ENCODE data around the gene ADGRA3. TPM values are rescaled to one million over a fixed set of nuclear protein-coding genes. Genes with fewer than 3 reads are reported as not detected.

The ADGRA3 gene
- total and polyA plus RNA-seq, 2 experiments from 2014 or later = 16.2 to 73.9 TPM

DNA sequence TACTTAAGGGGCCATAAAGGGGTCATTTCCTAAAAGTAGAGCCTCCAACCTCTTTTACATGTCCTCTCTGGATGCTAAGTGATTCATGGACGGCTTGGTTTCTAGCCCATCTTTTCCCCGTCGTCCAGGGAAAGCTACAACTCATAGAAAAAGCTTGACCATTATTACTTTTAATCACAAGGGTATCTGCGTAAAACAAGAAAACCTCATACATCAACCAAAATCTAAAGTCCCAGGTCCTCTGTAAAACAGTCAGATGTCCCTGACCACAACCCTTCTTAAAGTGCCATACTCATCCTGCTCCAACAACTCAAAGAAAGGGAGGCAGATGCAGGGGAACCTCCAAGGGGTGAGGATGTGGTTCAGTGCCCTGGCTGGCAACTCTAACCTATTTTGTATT is 29.6 kb downstream of the ADGRA3 start:
- Histone ChIP-seq H2AFZ (no peak overlapping the region), H3F3A (replicated peaks; ENCODE audit: low read depth) (no peaks in the 10 kb centered on the region), H4K20me1 (replicated peaks; ENCODE audit: insufficient read depth) (peaks cover 22% of the 10 kb centered on the region), H3K27me3 (ENCODE audit: insufficient read depth) (no peaks in the 10 kb centered on the region), H3K4me2 (no peak overlapping the region), H3K79me2 (replicated peaks; ENCODE audit: insufficient read depth) (no peaks in the 10 kb centered on the region; the same call in 1 of the 2 replicates), H3K4me3 (no peak overlapping the region), H3K9me2 (ENCODE audit: insufficient read depth) (no peaks in the 10 kb centered on the region), H3K4me1 (ENCODE audit: insufficient read depth) (peaks cover 31% of the 10 kb centered on the region), H3K36me3 (ENCODE audit: insufficient read depth) (no peaks in the 10 kb centered on the region), H3K27ac (ENCODE audit: low read depth) (no peak overlapping the region)
- TF ChIP-seq ZNF114 (CRISPR knock-in tag; IDR thresholded peaks at IDR 0.05) (no peak), NANOG (IDR thresholded peaks at IDR 0.05; ENCODE audit: borderline replicate concordance) (no peak), EZH2 (IDR thresholded peaks at IDR 0.05; ENCODE audit: low read depth, unreplicated experiment) (no peak), ZNF331 (CRISPR knock-in tag; IDR thresholded peaks at IDR 0.05; ENCODE audit: low read depth) (no peak), EZH2phosphoT487 (IDR thresholded peaks at IDR 0.05; ENCODE audit: unreplicated experiment) (no peak), POLR2AphosphoS5 (IDR thresholded peaks at IDR 0.05; ENCODE audit: low read depth) (no peak), CREB1 (CRISPR knock-in tag; IDR thresholded peaks at IDR 0.05; ENCODE audit: low read depth) (no peak), JUNB (IDR thresholded peaks at IDR 0.05; ENCODE audit: unreplicated experiment) (no peak), STAT1 (IDR thresholded peaks at IDR 0.05; ENCODE audit: unreplicated experiment) (no peak)
- TF ChIP-seq, protein P1, sequence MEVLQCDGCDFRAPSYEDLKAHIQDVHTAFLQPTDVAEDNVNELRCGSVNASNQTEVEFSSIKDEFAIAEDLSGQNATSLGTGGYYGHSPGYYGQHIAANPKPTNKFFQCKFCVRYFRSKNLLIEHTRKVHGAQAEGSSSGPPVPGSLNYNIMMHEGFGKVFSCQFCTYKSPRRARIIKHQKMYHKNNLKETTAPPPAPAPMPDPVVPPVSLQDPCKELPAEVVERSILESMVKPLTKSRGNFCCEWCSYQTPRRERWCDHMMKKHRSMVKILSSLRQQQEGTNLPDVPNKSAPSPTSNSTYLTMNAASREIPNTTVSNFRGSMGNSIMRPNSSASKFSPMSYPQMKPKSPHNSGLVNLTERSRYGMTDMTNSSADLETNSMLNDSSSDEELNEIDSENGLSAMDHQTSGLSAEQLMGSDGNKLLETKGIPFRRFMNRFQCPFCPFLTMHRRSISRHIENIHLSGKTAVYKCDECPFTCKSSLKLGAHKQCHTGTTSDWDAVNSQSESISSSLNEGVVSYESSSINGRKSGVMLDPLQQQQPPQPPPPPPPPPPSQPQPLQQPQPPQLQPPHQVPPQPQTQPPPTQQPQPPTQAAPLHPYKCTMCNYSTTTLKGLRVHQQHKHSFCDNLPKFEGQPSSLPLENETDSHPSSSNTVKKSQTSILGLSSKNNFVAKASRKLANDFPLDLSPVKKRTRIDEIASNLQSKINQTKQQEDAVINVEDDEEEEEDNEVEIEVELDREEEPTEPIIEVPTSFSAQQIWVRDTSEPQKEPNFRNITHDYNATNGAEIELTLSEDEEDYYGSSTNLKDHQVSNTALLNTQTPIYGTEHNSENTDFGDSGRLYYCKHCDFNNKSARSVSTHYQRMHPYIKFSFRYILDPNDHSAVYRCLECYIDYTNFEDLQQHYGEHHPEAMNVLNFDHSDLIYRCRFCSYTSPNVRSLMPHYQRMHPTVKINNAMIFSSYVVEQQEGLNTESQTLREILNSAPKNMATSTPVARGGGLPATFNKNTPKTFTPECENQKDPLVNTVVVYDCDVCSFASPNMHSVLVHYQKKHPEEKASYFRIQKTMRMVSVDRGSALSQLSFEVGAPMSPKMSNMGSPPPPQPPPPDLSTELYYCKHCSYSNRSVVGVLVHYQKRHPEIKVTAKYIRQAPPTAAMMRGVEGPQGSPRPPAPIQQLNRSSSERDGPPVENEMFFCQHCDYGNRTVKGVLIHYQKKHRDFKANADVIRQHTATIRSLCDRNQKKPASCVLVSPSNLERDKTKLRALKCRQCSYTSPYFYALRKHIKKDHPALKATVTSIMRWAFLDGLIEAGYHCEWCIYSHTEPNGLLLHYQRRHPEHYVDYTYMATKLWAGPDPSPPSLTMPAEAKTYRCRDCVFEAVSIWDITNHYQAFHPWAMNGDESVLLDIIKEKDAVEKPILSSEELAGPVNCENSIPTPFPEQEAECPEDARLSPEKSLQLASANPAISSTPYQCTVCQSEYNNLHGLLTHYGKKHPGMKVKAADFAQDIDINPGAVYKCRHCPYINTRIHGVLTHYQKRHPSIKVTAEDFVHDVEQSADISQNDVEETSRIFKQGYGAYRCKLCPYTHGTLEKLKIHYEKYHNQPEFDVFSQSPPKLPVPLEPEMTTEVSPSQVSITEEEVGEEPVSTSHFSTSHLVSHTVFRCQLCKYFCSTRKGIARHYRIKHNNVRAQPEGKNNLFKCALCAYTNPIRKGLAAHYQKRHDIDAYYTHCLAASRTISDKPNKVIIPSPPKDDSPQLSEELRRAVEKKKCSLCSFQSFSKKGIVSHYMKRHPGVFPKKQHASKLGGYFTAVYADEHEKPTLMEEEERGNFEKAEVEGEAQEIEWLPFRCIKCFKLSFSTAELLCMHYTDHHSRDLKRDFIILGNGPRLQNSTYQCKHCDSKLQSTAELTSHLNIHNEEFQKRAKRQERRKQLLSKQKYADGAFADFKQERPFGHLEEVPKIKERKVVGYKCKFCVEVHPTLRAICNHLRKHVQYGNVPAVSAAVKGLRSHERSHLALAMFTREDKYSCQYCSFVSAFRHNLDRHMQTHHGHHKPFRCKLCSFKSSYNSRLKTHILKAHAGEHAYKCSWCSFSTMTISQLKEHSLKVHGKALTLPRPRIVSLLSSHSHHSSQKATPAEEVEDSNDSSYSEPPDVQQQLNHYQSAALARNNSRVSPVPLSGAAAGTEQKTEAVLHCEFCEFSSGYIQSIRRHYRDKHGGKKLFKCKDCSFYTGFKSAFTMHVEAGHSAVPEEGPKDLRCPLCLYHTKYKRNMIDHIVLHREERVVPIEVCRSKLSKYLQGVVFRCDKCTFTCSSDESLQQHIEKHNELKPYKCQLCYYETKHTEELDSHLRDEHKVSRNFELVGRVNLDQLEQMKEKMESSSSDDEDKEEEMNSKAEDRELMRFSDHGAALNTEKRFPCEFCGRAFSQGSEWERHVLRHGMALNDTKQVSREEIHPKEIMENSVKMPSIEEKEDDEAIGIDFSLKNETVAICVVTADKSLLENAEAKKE (CRISPR knock-in tag; IDR thresholded peaks at IDR 0.05) = no peak
- TF ChIP-seq, protein P2, sequence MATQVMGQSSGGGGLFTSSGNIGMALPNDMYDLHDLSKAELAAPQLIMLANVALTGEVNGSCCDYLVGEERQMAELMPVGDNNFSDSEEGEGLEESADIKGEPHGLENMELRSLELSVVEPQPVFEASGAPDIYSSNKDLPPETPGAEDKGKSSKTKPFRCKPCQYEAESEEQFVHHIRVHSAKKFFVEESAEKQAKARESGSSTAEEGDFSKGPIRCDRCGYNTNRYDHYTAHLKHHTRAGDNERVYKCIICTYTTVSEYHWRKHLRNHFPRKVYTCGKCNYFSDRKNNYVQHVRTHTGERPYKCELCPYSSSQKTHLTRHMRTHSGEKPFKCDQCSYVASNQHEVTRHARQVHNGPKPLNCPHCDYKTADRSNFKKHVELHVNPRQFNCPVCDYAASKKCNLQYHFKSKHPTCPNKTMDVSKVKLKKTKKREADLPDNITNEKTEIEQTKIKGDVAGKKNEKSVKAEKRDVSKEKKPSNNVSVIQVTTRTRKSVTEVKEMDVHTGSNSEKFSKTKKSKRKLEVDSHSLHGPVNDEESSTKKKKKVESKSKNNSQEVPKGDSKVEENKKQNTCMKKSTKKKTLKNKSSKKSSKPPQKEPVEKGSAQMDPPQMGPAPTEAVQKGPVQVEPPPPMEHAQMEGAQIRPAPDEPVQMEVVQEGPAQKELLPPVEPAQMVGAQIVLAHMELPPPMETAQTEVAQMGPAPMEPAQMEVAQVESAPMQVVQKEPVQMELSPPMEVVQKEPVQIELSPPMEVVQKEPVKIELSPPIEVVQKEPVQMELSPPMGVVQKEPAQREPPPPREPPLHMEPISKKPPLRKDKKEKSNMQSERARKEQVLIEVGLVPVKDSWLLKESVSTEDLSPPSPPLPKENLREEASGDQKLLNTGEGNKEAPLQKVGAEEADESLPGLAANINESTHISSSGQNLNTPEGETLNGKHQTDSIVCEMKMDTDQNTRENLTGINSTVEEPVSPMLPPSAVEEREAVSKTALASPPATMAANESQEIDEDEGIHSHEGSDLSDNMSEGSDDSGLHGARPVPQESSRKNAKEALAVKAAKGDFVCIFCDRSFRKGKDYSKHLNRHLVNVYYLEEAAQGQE (IDR thresholded peaks at IDR 0.05; ENCODE audit: unreplicated experiment) = no peak
- TF ChIP-seq, protein P3, sequence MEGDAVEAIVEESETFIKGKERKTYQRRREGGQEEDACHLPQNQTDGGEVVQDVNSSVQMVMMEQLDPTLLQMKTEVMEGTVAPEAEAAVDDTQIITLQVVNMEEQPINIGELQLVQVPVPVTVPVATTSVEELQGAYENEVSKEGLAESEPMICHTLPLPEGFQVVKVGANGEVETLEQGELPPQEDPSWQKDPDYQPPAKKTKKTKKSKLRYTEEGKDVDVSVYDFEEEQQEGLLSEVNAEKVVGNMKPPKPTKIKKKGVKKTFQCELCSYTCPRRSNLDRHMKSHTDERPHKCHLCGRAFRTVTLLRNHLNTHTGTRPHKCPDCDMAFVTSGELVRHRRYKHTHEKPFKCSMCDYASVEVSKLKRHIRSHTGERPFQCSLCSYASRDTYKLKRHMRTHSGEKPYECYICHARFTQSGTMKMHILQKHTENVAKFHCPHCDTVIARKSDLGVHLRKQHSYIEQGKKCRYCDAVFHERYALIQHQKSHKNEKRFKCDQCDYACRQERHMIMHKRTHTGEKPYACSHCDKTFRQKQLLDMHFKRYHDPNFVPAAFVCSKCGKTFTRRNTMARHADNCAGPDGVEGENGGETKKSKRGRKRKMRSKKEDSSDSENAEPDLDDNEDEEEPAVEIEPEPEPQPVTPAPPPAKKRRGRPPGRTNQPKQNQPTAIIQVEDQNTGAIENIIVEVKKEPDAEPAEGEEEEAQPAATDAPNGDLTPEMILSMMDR (conservative IDR thresholded peaks at IDR 0.05; ENCODE audit: low read depth in 2 of 2) = no peak
- TF ChIP-seq, protein P4, sequence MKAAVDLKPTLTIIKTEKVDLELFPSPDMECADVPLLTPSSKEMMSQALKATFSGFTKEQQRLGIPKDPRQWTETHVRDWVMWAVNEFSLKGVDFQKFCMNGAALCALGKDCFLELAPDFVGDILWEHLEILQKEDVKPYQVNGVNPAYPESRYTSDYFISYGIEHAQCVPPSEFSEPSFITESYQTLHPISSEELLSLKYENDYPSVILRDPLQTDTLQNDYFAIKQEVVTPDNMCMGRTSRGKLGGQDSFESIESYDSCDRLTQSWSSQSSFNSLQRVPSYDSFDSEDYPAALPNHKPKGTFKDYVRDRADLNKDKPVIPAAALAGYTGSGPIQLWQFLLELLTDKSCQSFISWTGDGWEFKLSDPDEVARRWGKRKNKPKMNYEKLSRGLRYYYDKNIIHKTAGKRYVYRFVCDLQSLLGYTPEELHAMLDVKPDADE (IDR thresholded peaks at IDR 0.05) = no peak
- no peak overlapping the region for H3K4me3 Mint-ChIP-seq
- H3K9me3 Mint-ChIP-seq = no peaks in the 10 kb centered on the region
- no peak for DNase-seq (ENCODE audit: low spot score)
- H3K36me3 Mint-ChIP-seq (ENCODE audit: low read depth) = peaks cover 3% of the 10 kb centered on the region; the same call in 1 of the 3 replicates
- H3K27ac Mint-ChIP-seq = no peak overlapping the region
- ATAC-seq = no peak
- H3K27me3 Mint-ChIP-seq (ENCODE audit: insufficient read depth, low read depth, poor library complexity) = peaks cover 3% of the 10 kb centered on the region
- peaks cover 60% of the 10 kb centered on the region for H3K4me1 Mint-ChIP-seq

Measured in GM23338 (cell line).